Endothelial cell of umbilical vein (primary cell): ENCODE results near the gene ERBIN. TPM values are rescaled to one million over a fixed set of nuclear protein-coding genes. Genes with fewer than 3 reads are reported as not detected.

ENCODE experiments used
- BruUV-seq: library from RNA; stranded (reverse); fragments of 400-500 nt; replicated peaks from 2 replicates; lab custom pipeline; 2021; lab: Mats Ljungman, UMichigan
- CTCF ChIA-PET: fragments of 300-600, 350-600 bp; sonication (Branson Sonifier 250); formaldehyde crosslinking; loops from one replicate; lab custom pipeline; 2021; ENCODE audit warnings: antibody characterized with exemption, inconsistent platforms; lab: Charles Lee
- POLR2A ChIA-PET: fragments of 300-600, 350-600 bp; sonication (Branson Sonifier 250); formaldehyde crosslinking; loops from one replicate; lab custom pipeline; 2021; ENCODE audit warnings: antibody characterized with exemption, inconsistent platforms; lab: Charles Lee
- DNase-seq: peaks from one replicate; pipeline ENCODE4 v3.0.0-alpha.2; 2011; ENCODE audit warnings: low read depth, low spot score
- FAIRE-seq: peaks from 2 replicates; lab custom pipeline; 2011; peaks lifted over from hg19 to GRCh38; lab: Jason Lieb, UNC
- H2AFZ ChIP-seq: 2 replicates; pipeline ENCODE4 v1.6.0; 2012; ENCODE audit warnings: low read depth, low read length, control low read depth, inconsistent platforms
- H3K27ac ChIP-seq: 2 replicates; pipeline ENCODE4 v1.5.1; 2011; ENCODE audit warnings: low read depth, mild to moderate bottlenecking, control low read depth, low read length, moderate library complexity; ENCODE audit not compliant: insufficient read depth
- H3K27me3 ChIP-seq, 2 experiments: 2 replicates each; pipeline versions ENCODE4 v1.6.0 to v1.6.1; 2011; ENCODE audit warnings: low read length in 2 of 2, mixed read lengths in 1 of 2; ENCODE audit not compliant: control insufficient read depth in 2 of 2, insufficient read depth in 2 of 2
- H3K36me3 ChIP-seq, 2 experiments: 2 replicates in 1 of 2; 3 replicates in 1 of 2; pipeline ENCODE4 v1.5.1; 2011; ENCODE audit warnings: low read length in 2 of 2, mild to moderate bottlenecking in 1 of 2, moderate library complexity in 1 of 2; ENCODE audit not compliant: control insufficient read depth in 2 of 2, insufficient read depth in 2 of 2; ENCODE audit errors: extremely low read depth in 1 of 2
- H3K4me1 ChIP-seq: 3 replicates; pipeline ENCODE4 v1.5.1; 2011; ENCODE audit warnings: mild to moderate bottlenecking, low read length; ENCODE audit not compliant: control insufficient read depth, insufficient read depth; ENCODE audit errors: extremely low read depth
- H3K4me2 ChIP-seq: 2 replicates; pipeline ENCODE4 v1.6.1; 2011; ENCODE audit warnings: low read length, control low read depth, mixed read lengths; ENCODE audit not compliant: insufficient read depth
- H3K4me3 ChIP-seq, 3 experiments: fragments of 200-600 bp in 1 of 3; sonication (generic), shearing (Covaris generic) in 1 of 3; replicated peaks in 1 of 3; 2 replicates each; pipeline ENCODE4 v1.5.1; 2011 to 2016; ENCODE audit warnings: control low read depth in 3 of 3, low read length in 3 of 3, mild to moderate bottlenecking in 2 of 3, inconsistent platforms in 1 of 3, low read depth in 1 of 3, moderate library complexity in 1 of 3; ENCODE audit not compliant: insufficient read depth in 1 of 3
- H3K79me2 ChIP-seq: 2 replicates; pipeline ENCODE4 v1.6.0; 2012; ENCODE audit warnings: low read length, inconsistent platforms; ENCODE audit not compliant: control insufficient read depth, insufficient read depth
- H3K9ac ChIP-seq: replicated peaks from 2 replicates; pipeline ENCODE3; 2011; ENCODE audit warnings: low read length, control low read depth; ENCODE audit not compliant: insufficient read depth; ENCODE audit errors: extremely low read depth
- H3K9me1 ChIP-seq: replicated peaks from 3 replicates; pipeline ENCODE4 v1.6.0; 2011; ENCODE audit warnings: mild to moderate bottlenecking, low read length; ENCODE audit not compliant: control insufficient read depth, insufficient read depth; ENCODE audit errors: extremely low read depth
- H3K9me3 ChIP-seq: replicated peaks from 2 replicates; pipeline ENCODE4 v1.5.1; 2012; ENCODE audit warnings: low read length, inconsistent platforms; ENCODE audit not compliant: control insufficient read depth, insufficient read depth
- H4K20me1 ChIP-seq: replicated peaks from 2 replicates; pipeline ENCODE3; 2011; ENCODE audit warnings: mild to moderate bottlenecking, low read length; ENCODE audit not compliant: control insufficient read depth, insufficient read depth; ENCODE audit errors: extremely low read depth
- EZH2 ChIP-seq: IDR thresholded peaks from 2 replicates; pipeline ENCODE4 v1.6.1; 2012; ENCODE audit warnings: borderline replicate concordance, low read depth, mild to moderate bottlenecking, moderate library complexity, low read length, inconsistent platforms; ENCODE audit not compliant: severe bottlenecking
- FOS ChIP-seq: IDR thresholded peaks from 2 replicates; pipeline ENCODE4 v1.6.1; 2011; ENCODE audit warnings: mild to moderate bottlenecking, low read length, moderate library complexity, borderline replicate concordance; ENCODE audit not compliant: insufficient read depth
- GATA2 ChIP-seq: IDR thresholded peaks from 2 replicates; pipeline ENCODE4 v1.7.0; 2011; ENCODE audit warnings: low read depth, mild to moderate bottlenecking, moderate library complexity, mixed read lengths, low read length; ENCODE audit not compliant: insufficient read length, insufficient read depth
- JUN ChIP-seq: IDR thresholded peaks from 2 replicates; pipeline ENCODE4 v1.6.1; 2011; ENCODE audit warnings: borderline replicate concordance, low read depth; ENCODE audit not compliant: insufficient read length, insufficient read depth
- MYC ChIP-seq: IDR thresholded peaks from one replicate; pipeline ENCODE4 v1.6.1; 2011; ENCODE audit warnings: mild to moderate bottlenecking, low read depth, low read length
- POLR2AphosphoS5 ChIP-seq: IDR thresholded peaks from 2 replicates; pipeline ENCODE4 v1.6.1; 2012; ENCODE audit warnings: low read depth, mild to moderate bottlenecking, control low read depth, low read length, moderate library complexity; ENCODE audit not compliant: insufficient read depth
- dilution Hi-C: fragments of 300-500 bp; cut with MboI; formaldehyde crosslinking; loops from one replicate; pipeline ENCODE4 v1.15.0; 2019; ENCODE audit warnings: low sequenced_read_pairs; ENCODE audit not compliant: extremely low pct_ligation_motif_present
- intact Hi-C: fragments of 100-400 bp; cut with micrococcal nuclease; formaldehyde crosslinking; loops from one replicate; pipeline ENCODE4 v1.10.0; 2022
- polyA plus RNA-seq, 4 experiments: library from polyadenylated mRNA; depleted of rRNA in 3 of 4; stranded (reverse) in 3 of 4; unstranded in 1 of 4; fragments of >200 nt; gene quantifications; 2 replicates each; pipeline versions ENCODE4 v1.2.1 to v1.2.3, GENCODE V29; 2011 to 2012; ENCODE audit warnings: missing spikeins in 1 of 4
- small RNA-seq: library from RNA; depleted of rRNA; stranded (forward); fragments of <200 nt; gene quantifications from one replicate; pipeline ENCODE3, GENCODE V24; 2012; ENCODE audit warnings: low replicate concordance, low read depth; ENCODE audit not compliant: insufficient read depth, insufficient read length
- total RNA-seq: library from RNA; stranded (reverse); gene quantifications from 2 replicates; pipeline ENCODE4 v1.2.3, GENCODE V29; 2021
- TF ChIP-seq, protein P1 (sequence below): IDR thresholded peaks from 2 replicates; pipeline ENCODE4 v1.6.1; 2011; ENCODE audit not compliant: insufficient read depth, insufficient read length

ERBIN gene
- total and polyA plus RNA-seq, 2 donors (not counting 3 experiments of a cell fraction or from before 2014, with no cell fraction given), result 8.1 to 55.6 TPM

DNA sequence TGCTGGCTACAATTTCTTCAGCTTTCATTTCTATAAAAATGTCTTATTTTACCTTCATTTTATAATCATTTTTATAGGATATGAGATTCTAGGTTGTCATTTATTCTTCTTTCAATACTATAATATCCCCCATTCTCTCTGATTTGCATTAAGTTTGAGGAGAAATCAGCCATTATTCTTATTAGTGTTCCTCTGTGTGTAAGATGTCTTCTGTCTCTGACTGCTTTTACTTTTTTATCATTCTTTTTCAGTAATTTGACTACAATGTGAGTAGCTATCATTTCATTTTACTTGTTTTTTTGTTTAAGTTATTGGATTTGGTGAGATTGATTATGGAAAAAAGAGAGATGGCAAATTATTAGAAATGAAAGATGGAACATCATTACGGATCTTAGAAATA, 204.1 kb downstream of the ERBIN start:
- Histone ChIP-seq H3K9me3 (no peaks in the 10 kb centered on the region), H4K20me1 (no peaks in the 10 kb centered on the region), H3K4me3 (no peak overlapping the region), H3K4me2 (no peak overlapping the region), H3K9ac (no peak overlapping the region), H3K27ac (no peak overlapping the region), H3K27me3 (peaks cover 0 to 2% of the 10 kb centered on the region in 2 experiments), H3K4me1 (no peaks in the 10 kb centered on the region), H3K9me1 (no peaks in the 10 kb centered on the region), H3K79me2 (no peaks in the 10 kb centered on the region), H2AFZ (no peak overlapping the region), H3K36me3 (no peaks in the 10 kb centered on the region)
- CTCF ChIA-PET, result no interaction called here
- FAIRE-seq, result no peak
- TF ChIP-seq EZH2 (no peak), MYC (no peak), FOS (no peak), GATA2 (no peak), POLR2AphosphoS5 (no peak), JUN (no peak)
- TF ChIP-seq, protein P1, sequence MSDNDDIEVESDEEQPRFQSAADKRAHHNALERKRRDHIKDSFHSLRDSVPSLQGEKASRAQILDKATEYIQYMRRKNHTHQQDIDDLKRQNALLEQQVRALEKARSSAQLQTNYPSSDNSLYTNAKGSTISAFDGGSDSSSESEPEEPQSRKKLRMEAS, result no peak
- POLR2A ChIA-PET, result no interaction called here
- dilution Hi-C loops, result no loop called here
- intact Hi-C loops, result no loop called here
- no TSS peak for BruUV-seq
- DNase-seq, result no peak

Small RNA genes lying within 50 kb of the gene (small RNA-seq; reads per million reads assigned to genes)
- gene RF00598, result not detected

Other genes with a start within 250 kb of the ERBIN start
- gene SGTB, start 204.5 kb upstream of the ERBIN start, total RNA-seq, result 14.1 and 16.4 TPM in 2 replicates
- gene SGTB, start 204.5 kb upstream of the ERBIN start, polyA plus RNA-seq, result 1.7 and 3.1 TPM in 2 replicates
- 62.8 and 63.3 TPM in 2 replicates for gene NLN, start 204.4 kb upstream of the ERBIN start, total RNA-seq
- 9.5 and 14.2 TPM in 2 replicates for gene NLN, start 204.4 kb upstream of the ERBIN start, polyA plus RNA-seq
- gene SREK1, start 217.7 kb downstream of the ERBIN start, total RNA-seq, result 72.9 and 78.6 TPM in 2 replicates
- gene SREK1, start 217.7 kb downstream of the ERBIN start, polyA plus RNA-seq, result 22.0 and 27.4 TPM in 2 replicates